HG03575 (cell line): ENCODE measurements around the gene PXN.
"Not testable (repeated sequence)": the region's sequence is repeated elsewhere in the genome, so short reads cannot be mapped to it uniquely, and the experiment has no call there.

Experiments
- ATAC-seq: cut with Tn5 transposase; IDR thresholded peaks from one replicate; pipeline ENCODE4 v1.9.1; 2021; ENCODE audit not compliant: unreplicated experiment, insufficient number of reproducible peaks, low FRiP score; ENCODE audit errors: extremely low read depth

Gene PXN

DNA sequence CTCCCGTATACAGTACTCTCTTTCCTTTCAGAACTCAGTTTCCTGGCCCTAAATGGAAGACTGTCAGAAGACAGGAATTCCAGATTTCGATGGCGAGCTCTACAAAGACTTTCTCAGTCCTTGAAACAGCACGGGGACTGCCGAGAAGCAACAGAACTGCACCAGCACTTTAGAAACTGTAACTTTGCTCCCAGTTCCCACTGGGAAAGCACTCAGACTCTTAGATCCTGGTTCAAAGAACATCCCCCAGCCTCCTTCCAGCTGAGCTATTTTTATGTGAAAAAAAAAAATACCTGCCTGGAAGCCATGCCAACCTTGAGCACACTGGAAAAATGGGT lies 1.8 kb downstream of the PXN start:
- ATAC-seq, result no peak

DNA sequence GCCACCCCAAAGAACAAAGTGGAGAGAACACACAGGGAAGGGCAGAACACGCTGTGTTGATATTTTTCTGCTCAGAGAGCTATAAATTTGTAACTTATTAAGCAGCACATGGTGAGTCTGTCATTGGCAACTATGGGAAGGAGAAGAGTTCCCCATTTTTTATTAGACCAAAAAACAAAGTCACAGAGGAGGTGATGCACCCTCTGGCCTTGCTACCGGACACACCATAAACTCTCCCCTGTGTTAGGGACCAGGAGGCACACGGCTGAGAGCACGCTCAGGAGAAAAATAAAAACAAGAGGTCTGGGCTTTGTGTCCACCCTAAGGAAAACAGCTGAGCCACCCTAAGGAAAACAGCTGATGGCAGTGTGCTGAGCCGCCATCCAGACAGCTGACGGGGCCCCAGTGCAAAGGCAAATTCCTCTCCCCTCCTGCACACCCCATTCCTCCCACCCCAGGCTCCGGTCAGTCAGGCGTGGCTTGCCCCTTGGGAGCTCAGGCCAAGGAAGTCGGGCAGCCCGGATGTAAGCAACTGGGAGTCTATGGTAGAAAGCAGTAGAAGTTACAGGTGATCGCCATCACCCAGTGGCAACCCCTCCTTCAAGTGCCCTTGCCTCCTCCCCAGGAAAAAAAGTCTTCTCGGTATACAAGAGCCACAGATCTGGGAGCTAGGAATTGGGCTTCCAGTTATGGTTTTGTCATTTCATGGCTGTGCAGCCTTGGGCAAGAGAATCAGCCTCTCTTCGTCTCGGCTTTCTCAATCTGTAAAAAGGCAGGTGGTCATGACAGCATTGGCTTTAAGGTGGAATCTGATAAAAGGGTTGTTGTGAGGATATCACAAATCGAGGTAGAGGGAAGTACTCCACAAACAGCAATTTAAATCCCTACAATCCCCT lies 2.4 kb downstream of the PXN start:
- ATAC-seq, result no peak

DNA sequence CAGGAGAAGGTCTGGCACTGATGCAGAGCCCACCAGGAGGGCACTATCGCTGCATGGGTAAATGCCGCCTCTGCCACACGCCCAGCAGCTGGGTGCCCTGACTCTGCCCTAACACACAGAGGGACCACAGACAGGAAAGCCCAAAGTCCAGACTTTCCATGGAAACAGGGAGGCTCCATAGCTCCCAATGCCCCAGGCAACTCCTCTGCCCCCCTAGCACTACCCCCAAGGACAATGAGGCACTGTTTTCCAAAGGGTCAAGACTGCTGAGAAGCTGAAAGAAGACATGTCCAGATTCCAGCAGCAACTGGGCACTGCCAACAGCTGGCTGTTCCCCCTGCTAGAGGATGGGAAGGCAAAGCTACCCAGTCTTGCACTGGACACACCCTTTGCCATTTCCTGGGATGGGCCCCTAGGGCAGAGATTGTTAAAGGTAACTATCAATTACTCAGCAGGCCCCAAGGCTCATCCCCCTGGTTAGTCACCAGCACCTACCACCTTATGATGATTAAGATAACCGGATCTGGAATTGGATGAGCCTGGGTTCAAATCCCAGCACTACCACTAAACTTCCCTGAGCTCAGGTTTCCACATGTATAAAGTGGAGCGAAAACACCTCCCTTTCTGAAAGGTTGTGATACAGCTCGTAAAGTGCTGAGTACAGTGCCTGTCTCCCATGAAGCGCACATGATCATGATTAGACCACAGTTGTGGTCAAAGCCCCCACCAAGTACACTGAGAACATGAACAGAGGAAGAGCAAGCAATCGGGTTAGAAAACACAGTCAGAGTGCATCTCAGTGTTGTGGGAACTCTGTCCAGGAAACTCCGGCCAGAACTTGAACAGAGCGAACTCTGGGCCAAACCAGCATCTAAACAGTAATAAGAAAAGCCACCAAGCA lies 3.3 kb downstream of the PXN start:
- ATAC-seq, result no peak

DNA sequence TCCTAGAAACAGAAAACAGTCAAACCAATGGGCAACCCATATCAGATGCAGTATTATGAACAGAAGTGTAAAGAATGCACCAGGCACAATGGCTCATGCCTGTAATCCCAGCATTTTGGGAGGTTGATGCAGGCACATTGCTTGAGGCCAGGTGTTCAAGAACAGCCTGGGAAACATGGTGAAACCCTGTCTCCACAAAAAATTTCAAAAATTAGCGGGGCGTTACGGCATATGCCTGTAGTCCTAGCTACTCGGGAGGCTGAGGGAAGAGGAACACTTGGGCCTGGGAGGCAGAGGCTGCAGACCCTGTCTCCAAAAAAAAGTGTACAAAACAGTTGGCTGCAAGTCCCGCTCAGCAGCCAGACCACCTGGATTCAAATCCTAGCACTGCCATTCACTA lies 4.9 kb downstream of the PXN start:
- no peak for ATAC-seq

DNA sequence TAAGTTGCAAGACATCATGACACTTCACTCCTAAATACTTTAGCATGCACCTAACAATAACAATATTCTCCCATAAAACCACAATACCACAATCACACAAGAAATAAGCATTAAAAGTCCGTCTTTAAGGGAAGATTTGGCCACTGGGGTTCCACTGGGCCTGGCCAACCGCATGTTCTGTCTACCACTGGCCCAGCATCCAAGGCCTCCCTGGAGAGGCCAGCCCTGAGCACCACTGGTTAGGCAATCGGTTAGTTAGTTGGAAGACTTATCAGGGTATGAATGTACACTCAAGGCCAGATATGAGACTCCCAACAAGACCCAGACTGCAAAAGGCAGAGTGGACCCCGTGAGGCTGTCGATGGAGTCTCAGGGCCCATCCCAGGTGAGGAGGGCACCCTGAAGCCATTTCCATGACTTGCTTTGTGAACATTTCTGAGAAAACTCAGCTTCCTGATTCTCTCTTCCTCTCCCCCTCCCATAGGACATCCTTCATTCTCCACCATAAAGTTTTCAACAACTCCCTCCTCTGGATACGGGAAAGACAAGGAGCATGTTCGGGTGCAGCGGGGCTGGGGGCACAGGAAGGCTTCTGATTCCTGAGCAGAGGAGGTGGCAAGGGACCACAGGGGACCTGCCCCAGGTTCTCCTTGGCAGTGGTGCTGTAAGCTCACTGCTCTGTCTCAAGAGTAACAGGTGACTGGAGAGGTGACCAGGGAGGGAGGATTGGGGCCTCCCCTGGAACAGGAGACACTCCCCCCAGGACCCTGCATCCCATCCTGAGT lies 5.9 kb downstream of the PXN start:
- ATAC-seq, result no peak

DNA sequence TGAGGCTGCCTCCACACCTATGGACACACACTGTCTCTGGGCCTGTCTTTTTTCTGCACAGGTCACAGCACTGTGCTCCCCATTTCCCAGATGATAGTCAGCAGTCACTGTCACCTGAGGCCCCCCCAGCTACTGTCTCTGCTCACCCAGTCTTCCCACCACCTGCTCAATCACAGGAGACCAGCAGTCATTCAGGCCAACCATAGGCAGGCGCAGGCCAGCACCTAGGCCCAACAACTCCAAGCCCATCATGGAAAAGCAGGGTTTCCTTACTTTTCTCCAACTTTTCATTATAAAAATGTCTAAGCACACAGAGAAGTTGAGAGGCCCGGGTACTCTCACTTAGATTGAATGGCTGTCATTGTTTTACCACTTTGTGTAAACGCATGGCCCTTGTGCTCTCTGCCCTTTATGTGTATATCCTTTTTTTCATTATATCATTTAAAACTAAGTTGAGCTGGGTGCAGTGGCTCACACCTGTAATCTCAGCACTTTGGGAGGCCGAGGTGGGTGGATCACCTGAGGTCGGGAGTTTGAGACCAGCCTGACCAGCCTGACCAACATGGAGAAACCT lies 7.1 kb downstream of the PXN start:
- ATAC-seq, result no peak

DNA sequence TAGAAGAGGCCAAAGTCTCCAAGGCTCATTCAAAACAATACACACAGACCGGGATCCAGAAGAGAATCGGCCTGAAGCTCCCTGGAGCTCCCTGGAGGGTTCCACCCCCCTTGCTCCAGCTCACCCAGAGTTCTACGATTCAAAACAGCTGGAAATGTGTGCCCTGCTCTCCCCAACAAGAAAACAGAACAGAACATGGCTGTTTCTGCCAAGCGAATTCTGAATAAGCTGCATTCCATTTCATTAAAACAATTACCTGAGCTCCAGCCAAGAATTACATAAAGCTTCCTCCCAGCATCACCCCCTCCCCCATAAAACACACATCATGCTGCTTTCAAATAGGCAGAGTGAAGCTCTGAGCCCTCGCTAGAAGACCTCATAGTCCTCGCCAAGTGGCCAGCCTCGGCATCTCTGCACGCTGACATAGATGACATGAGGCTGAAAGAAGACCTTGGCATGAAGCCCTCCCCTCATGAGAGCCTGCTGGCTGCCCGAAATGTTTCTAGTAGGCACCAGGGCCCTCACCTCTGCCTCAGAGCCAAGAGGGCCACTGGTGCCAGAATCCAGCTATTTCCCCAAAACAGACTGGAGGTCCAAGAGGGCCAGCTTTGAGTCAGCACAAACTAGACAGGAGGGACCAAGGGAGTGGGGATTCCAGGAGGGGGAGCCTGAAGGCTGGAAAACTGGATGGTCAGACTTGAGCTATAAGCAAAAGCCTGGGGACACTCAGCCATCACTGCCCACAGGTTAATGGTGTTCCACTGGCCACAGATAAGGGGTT lies 8.3 kb downstream of the PXN start:
- no peak for ATAC-seq

DNA sequence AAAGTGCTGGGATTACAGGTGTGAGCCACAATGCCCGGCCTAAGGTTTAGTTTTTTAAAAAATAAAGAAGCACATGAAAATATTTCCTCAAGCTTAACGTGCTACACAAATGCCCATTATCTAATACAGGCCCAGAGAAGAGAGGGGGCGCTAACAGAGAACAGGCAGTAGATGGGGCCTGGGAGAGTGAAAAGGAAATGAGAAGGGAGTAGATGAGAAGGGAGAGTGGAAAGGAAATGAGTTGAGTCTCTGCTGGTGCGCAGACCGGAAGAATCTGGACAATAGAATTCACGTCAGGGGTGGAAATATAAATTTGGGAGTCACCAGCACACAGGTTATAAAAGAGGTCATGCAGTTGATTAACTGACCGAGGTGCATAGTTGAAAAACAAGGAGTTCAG lies 10.7 kb downstream of the PXN start:
- ATAC-seq, result no peak

DNA sequence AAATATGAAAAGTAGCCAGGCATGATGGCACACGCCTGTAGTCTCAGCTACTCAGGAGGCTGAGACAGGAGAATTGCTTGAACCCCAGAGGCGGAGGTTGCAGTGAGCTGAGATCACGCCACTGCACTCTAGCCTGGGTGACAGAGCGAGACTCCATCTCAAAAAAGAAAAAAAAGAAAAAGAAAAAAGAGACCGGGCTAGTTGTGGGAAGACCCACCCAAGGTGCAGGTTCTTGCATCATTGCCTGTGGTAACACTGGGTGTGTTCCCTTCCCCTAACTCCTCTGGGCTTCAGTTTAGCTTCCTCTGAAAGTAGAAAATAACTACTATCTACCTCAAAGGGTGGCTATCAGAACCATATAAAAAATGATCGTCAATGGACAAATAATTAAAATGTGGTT lies 12.2 kb downstream of the PXN start:
- ATAC-seq, result not testable (repeated sequence)

DNA sequence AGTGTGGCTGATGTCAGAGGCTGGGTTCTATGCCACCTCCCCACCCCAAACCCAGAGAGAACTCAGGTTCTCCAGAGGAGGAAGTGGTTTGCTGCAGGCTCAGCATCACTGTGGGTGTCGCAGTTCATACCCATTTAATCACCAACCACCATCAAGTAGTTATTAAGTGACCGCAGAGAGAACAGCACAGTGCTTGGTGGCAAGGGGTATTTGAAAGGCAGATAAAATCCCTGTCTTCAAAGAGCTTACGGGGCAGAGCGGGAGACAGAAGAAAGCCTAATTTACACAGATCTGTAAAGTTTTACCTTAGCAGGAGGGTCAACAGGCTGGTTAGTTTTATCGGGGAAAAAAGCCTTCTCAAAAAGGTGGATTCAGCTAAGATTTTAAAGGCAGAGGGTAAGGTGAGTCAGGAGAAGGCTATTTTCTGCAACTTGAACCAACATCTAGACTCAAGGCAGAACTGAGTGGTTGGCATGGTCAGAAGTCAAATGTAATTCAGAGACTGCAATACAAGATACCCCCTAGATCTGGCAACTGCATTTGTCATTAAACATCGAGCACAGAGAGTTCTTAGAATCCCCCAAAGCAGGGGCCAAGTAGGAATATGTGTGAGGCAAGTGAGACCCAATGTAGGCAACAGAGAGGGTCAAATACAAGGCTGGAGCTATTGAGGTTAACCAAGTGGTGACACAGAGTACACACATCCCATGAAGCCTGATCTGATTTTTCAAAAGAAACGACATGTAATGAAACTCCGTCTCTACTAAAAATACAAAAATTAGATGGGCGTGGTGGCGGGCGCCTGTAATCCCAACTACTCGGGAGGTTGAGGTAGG lies 13.2 kb downstream of the PXN start:
- ATAC-seq, result no peak

DNA sequence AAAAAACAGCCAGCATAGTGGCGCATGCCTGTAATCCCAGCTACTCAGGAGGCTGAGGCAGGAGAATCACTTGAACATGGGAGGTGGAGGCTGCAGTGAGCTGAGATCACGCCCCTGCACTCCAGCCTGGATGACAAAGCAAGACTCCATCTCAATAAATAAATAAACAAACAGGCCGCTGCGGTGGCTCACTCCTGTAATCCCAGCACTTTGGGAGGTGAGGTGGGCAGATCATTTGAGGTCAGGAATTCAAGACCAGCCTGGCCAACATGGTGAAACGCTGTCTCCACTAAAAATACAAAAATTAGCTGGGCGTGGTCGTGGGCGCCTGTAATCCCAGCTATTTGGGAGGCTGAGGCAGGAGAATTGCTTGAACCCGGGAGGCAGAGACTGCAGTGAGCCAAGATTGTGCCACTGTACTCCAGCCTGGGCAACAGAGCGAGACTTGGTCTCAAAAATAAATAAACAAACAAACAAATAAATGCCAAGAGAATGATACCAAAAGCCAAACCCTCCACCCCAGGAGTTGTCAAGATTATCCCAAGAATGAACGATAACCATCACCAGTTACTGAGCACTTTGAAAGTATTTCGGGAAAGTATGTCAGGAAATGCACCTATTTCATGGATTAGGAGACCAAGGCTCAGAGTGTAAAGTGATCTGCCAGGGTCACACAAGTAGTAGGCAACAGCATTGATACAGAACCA lies 14.0 kb downstream of the PXN start:
- ATAC-seq, result not testable (repeated sequence)

DNA sequence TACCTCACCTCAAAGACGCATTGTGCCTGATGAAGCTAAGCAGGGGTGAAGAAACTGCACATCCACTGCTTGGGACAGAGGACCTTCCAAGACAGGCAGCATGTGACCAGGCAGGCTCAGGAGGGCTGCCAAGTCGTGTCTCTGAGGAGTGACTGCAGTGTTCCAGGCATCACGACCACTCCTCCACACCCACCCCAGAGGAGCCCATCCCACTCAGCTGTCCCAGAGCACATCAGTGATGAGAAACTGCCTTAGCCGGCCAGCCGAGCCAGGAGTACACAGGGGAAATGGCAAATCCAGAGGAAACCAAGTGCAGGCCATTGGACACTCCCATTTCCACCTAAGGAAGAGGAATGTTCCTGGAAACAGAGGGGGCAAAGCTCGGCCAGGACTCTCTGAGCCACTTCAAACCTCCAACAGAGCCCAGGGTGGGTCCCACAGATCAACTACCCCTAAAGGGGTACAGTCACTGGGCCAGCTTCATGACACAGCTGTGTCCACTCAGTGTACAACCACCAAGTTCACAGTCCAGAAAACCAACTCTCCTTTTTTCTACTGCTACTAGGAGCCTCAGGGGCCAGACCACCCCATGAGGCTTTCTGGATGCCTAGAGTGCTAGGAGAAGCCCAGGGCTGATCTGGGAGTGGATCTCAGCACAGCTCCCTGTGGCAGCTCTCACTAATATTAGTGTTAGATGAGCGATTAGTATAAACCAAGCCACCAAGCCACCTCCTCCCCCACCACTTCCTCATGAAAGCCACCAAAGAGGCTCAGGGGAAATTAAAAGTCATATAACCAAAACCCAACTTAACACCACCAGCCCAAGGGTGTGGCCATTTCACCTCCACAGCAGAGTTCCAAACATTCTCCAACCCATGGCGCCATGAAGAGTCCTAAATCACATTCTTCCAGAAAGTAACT lies 15.4 kb downstream of the PXN start:
- no peak for ATAC-seq

DNA sequence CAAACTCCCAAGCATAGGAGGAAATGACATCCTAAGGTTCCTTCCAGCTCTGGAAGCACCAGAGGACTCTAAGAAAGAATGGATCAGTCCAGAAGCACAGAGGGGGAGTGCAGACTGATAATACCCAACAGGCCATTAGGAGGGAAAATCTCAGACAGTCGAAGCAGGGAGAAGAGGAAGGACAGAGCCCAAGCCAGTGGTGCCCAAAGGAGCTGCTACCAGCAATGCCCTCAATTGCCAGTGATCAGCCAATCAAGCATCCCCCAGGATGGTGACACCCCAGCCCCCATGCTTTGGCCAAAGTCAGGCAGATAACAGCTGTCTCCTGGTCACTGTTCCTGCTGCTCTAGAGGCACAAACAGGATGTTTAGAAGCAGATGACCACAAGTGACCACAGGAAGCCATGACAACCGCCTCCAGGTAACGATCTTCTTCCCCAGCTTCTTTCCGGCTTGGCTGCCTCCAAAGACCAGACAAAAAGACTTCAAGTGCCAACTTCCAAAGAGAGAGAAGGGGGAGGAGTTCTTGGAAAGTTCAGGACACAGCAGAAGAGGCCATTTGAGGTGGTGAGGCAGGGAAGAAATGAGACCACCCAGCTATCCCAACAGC lies 16.2 kb downstream of the PXN start:
- no peak for ATAC-seq

DNA sequence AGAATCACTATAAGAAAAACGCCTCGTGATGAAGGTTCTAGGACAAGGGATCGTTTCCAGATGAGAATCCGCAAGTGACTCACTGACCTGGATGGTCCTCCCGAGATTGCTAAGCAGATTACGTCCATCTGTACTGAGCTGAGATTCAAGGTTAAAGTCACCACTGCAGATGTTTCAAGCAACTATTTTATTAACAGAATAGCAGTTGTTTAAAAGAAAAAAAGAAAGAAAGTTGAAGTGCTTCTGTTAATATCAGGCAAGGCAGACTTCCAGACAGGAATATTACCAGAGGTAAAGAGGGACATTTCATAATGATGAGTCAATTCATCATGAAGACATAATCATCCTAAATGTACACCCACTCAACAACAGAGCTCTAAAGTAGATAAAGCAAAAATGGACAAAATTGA lies 17.9 kb downstream of the PXN start:
- no peak for ATAC-seq

DNA sequence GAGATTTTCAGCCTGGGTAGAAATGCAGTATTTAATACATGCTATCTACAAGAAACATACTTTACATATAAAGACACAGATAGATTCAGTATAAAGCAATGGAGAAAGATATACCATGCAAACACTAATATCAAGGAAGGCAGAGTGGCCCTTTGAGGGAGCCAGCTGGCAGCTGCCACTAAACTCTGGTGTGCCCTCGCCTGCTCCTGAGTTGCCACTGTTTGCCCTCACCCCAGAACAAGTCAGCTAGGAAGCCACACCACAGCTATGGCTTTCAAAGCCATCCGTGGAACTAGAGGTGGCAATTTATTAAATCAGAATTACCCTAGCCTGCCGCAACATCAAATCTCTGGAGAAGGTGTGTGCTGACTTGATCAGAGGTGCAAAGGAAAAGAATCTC lies 18.3 kb downstream of the PXN start:
- no peak for ATAC-seq

DNA sequence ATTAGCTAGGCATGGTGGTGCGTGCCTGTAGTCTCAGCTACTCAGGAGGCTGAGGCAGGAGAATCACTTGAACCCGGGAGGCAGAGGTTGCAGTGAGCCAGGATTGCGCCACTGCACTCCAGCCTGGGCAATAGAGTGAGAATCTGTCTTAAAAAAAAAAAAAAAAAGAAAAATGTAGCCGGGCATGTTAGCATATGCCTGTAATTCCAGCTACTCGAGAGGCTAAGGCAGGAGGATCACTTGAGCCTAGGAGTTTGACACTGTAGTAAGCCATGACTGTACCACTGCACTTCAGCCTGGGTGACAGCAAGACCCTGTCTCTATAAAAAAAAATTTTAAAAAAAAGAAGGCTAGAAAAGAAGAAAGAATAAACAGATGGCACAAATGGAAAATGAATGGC lies 18.8 kb downstream of the PXN start:
- ATAC-seq, result not testable (repeated sequence)
